Stimulated activated CD4-positive, alpha-beta T cell treated with anti-CD3 and anti-CD28 coated beads, Interleukin-4, amount 100 ng/mL, for 1 hour (primary cell): ENCODE results near the gene MICALL2.
A peak's percentile ranks its signal among the peaks of the same experiment; 100 is the strongest.

Source experiments
- DNase-seq: peaks from one replicate; pipeline ENCODE4 v3.0.0-alpha.2; 2020

MICALL2 gene

GRCh38 chr7:1466524-1467271 is 7.4 kb upstream of the MICALL2 start:
- DNase-seq = no peak

GRCh38 chr7:1464694-1465093 is 5.4 kb upstream of the MICALL2 start:
- DNase-seq = no peak

DNA sequence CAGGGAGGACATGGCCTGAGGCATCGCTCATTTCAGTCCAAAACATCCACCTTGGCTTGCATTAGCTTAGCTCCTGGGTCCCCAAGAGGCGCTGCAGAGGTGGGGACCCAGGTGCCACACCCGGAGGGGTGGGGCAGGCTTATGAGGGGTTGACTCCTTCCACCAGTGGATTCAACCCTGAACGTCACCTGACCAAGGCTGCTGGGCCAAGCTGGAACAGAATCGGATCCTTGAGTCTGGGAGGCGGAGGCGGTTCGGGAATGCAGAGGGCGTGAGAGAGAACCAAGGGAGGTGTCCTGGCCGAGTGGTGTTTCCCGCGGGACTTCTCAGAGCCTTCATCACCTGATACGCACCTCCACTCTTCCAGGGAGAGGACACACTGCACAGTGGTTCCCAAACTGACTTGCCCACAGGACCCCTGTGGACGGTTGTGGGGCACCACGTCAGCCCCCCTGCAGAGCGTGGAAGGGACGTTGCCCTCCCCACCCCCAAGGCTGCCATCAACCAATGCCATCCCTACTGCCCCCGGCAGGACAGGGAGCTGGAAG is 4.5 kb upstream of the MICALL2 start:
- no peak for DNase-seq

- DNase-seq = no peak
Observed at GRCh38 chr7:1461646-1462375, 2.5 kb upstream of the MICALL2 start.

GRCh38 chr7:1460821-1461645 is 1.8 kb upstream of the MICALL2 start:
- DNase-seq = no peak

GRCh38 chr7:1459920-1460820 is 900 bp upstream of the MICALL2 start:
- DNase-seq = peak; percentile 13

- DNase-seq = peak; percentile 98
Observed at GRCh38 chr7:1459512-1459892, 232 bp upstream of the MICALL2 start.

GRCh38 chr7:1457949-1458682 is 1.2 kb downstream of the MICALL2 start:
- DNase-seq = no peak

- no peak for DNase-seq
Observed at GRCh38 chr7:1457059-1457948, 2.0 kb downstream of the MICALL2 start.

DNA sequence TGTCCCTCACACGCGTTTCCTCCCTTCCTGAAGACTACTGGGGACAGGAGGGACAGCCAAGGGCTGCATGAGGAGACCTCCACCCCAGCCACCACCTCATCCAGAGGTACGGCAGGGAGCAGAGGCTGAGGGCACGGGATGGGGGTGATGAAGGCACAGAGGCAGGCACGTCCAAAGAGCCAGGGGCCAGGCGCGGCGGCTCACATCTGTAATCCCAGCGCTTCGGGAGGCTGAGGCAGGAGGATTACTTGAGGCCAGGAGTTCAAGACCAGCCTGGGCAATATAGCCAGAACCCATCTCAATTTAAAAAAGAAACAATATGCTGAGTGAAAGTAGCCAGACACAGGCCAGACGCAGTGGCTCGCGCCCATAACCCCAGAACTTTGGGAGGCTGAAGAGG is 3.3 kb downstream of the MICALL2 start:
- DNase-seq = no peak

DNA sequence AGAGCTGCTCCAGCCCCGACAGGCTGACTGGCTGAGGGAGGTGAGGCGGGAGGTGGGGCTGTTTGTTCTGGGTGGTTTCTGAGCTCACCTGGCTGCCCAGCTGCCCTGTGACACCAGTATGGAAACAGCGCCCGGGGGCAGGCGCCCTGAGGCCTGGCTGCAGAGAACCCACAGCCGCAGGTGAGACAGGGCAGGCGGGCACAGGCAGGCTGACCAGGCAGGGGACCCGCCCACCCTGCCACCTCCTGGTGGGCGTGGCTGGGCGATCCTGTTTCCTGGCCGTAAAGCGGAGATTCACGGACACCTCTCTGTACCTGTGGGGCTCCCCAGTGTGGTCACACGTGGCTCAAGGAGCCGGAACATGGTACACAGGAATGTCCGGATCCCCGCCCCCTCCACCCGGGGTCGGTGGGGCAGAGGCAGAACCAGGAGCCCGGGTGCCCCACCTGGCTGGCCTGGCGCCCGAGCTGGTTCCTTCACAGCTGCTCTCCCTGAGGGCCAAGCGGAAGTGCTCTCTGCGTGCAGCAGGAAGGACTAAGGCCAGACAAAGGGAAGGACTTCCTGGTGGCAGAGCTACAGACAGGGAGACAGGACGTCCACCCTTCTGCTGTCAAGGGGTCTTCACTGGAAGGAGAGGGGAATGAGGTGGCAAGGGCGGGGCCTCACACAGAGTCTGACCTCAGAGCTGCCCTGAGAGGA is 3.9 kb downstream of the MICALL2 start:
- no peak for DNase-seq

DNA sequence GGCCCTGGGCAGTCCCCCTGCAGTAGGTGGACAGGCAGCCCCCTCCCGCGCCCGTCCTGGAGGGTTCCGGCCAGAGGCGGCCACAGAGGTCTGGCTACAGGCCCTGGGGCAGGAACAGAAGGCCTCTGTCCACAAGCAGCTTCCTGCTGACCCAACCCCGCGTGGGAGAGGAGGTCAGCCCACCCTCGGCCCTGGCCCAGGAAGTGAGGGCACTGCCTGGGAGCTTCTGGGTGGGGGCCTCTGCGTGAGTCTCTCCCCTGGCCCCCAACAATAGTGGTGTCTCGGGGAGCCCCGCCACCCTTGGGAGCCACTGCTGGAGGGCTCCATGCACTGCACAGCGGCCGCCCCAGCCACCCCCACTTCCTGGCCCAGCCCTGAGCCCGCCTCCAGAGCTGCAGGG is 4.7 kb downstream of the MICALL2 start:
- no peak for DNase-seq

DNA sequence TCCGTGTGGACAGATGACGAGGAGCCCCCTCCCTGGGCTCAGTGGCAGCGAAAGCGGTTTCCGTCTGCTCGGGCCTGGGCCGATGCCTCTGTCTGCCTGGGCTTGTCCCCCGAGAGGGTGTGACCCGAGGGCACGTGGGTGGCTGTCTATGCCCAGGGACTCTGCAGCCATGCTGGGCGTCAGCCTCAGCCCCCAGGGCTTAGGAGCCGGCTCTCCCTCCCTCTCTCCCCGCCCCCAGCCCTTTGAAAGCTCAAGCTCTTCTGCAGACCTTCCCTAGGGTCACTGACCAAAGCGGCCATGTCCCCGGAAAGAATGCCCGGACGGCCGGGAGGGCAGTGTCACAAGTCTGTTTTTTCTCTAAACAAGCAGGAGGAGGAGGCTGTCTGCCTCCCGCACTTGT is 7.1 kb downstream of the MICALL2 start:
- DNase-seq = no peak

DNA sequence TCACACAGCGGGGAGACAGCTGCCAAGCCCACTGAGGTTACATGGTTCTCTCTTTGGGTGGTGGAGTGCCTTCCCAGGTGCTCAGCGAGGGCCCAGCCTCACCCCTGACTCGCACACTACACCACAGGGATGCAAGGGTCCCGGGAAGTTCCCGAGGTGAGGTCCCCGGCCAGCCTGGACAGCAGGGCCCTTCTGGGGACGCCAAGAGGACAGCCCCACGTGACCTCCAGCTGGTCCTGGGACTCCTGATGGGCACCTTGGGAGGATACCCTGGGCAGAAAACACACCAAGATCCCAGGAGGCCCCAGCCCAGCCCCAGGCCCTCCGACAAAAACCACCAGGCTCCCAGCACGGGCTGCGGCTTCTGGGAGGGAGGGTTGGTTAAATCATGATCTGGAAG is 8.3 kb downstream of the MICALL2 start:
- no peak for DNase-seq

DNA sequence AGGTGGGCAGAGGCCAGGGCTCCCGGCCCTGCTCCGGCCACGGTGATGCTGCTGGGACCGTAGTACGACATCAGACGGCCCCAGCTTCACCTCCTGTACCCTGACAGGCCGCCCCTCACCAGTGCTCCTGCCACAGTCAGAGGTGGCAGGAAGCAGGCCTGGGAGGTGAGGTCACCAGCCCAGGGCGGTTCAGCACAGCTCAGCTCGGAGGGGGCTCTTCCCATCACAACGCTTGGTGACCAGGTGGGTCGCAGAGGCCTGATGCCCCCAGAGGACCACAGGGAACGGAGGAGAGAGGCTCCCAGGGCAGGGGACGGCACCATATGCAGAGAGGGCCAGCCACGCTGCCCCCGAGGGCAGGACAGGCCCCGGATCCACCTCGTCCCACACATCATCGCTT is 8.8 kb downstream of the MICALL2 start:
- no peak for DNase-seq

DNA sequence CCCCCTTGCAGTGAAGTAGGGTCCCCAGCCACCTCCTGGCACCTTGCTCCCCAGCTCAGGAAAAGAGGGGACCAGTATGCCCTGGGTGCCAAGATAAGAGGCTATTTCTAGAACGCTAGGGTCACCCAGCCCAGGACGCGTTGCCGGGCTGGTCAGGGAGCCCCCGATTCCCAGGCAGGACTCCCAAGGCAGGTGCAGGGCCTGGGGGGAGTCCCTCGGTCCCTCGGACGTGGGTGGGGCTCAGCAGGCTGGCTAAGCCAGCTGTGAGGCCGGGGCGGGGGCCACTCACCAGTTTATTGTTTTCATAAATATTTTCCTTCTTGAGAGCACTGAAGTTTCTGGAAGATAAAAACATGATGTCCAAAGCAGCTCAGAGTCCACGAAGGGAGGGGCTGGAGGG is 9.3 kb downstream of the MICALL2 start:
- no peak for DNase-seq

GRCh38 chr7:1449501-1449900 is 9.8 kb downstream of the MICALL2 start:
- no peak for DNase-seq

- DNase-seq = no peak
Observed at GRCh38 chr7:1448958-1449357, 10.3 kb downstream of the MICALL2 start.

GRCh38 chr7:1447551-1448244 is 11.6 kb downstream of the MICALL2 start:
- no peak for DNase-seq
